ENCODE results near the gene KCNK16. TPM values are rescaled to one million over a fixed set of nuclear protein-coding genes. Genes with fewer than 3 reads are reported as not detected.
A peak's percentile ranks its signal among the peaks of the same experiment; 100 is the strongest.

Gene KCNK16
- total RNA-seq, 4 donors from 2014 or later, result 0.88 TPM; not detected in 3

- Histone ChIP-seq H3K4me1 (peaks cover 0 to 12% of the 10 kb centered on the region in 2 donors), H3K9me3 (no peaks in the 10 kb centered on the region), H3K36me3 (no peaks in the 10 kb centered on the region), H3K27me3 (no peaks in the 10 kb centered on the region), H3K27ac (no peak overlapping the region), H3K4me3 (replicated peaks in 1 of 3) (no peak overlapping the region)
- no peak for DNase-seq
- 92 to 98% methylated on average over 9 of the region's 9 CpGs for WGBS, 2 donors
- TF ChIP-seq CTCF (IDR thresholded peaks at IDR 0.05) (no peak), POLR2A (IDR thresholded peaks at IDR 0.05) (no peak)
- intact Hi-C loops (cut with DNase I), result loop anchor here (10.0 kb wide), 1 partner anchor 434 kb away; the partner anchor contains the start of gene DAAM2
These were observed 37.9 kb upstream of the KCNK16 start for GRCh38 chr6:39360378-39360777.

- WGBS, 2 donors, result 58 to 62% methylated on average over 7 of the region's 7 CpGs
- Histone ChIP-seq H3K4me1 (peaks cover 0 to 12% of the 10 kb centered on the region in 2 donors), H3K36me3 (no peaks in the 10 kb centered on the region), H3K9me3 (no peaks in the 10 kb centered on the region), H3K27ac (no peak overlapping the region), H3K27me3 (no peaks in the 10 kb centered on the region), H3K4me3 (replicated peaks in 1 of 3) (no peak overlapping the region)
- peak; percentile 67 to 69 for DNase-seq
- intact Hi-C loops (cut with DNase I), result no loop called here
- TF ChIP-seq CTCF (IDR thresholded peaks at IDR 0.05) (no peak), POLR2A (IDR thresholded peaks at IDR 0.05) (no peak)
These were observed 35.6 kb upstream of the KCNK16 start for GRCh38 chr6:39357998-39358686.

- no peak overlapping the region for H3K4me3 ChIP-seq (replicated peaks in 1 of 3)
- intact Hi-C loops (cut with DNase I), result no loop called here
- TF ChIP-seq POLR2A (IDR thresholded peaks at IDR 0.05), result no peak
- TF ChIP-seq CTCF (IDR thresholded peaks at IDR 0.05), result no peak
- no peaks in the 10 kb centered on the region for H3K27me3 ChIP-seq
- 90 to 98% methylated on average over 7 of the region's 7 CpGs for WGBS, 2 donors
- no peaks in the 10 kb centered on the region for H3K36me3 ChIP-seq
- DNase-seq, result no peak
- peaks cover 7 to 24% of the 10 kb centered on the region in 2 donors for H3K4me1 ChIP-seq
- no peak overlapping the region for H3K27ac ChIP-seq
- no peaks in the 10 kb centered on the region for H3K9me3 ChIP-seq
These were observed 31.3 kb upstream of the KCNK16 start for GRCh38 chr6:39353698-39354315.

- 33 to 40% methylated on average over 11 to 13 of the region's 13 CpGs for WGBS, 2 donors
- DNase-seq, result peak; percentile 77 to 80
- H3K4me3 ChIP-seq (replicated peaks in 1 of 3), result no peak overlapping the region
- no peaks in the 10 kb centered on the region for H3K27me3 ChIP-seq
- H3K36me3 ChIP-seq, result no peaks in the 10 kb centered on the region
- H3K9me3 ChIP-seq, result no peaks in the 10 kb centered on the region
- TF ChIP-seq CTCF (IDR thresholded peaks at IDR 0.05) (no peak), POLR2A (IDR thresholded peaks at IDR 0.05) (no peak)
- intact Hi-C loops (cut with DNase I), result no loop called here
- H3K4me1 ChIP-seq, result peaks cover 13 to 33% of the 10 kb centered on the region in 2 donors
- peak overlapping the region in 2 of 3 donors; percentile 15 to 56 for H3K27ac ChIP-seq
These were observed 28.4 kb upstream of the KCNK16 start for GRCh38 chr6:39350723-39351505.
